Measurements from ENCODE around the gene IL24.

DNA sequence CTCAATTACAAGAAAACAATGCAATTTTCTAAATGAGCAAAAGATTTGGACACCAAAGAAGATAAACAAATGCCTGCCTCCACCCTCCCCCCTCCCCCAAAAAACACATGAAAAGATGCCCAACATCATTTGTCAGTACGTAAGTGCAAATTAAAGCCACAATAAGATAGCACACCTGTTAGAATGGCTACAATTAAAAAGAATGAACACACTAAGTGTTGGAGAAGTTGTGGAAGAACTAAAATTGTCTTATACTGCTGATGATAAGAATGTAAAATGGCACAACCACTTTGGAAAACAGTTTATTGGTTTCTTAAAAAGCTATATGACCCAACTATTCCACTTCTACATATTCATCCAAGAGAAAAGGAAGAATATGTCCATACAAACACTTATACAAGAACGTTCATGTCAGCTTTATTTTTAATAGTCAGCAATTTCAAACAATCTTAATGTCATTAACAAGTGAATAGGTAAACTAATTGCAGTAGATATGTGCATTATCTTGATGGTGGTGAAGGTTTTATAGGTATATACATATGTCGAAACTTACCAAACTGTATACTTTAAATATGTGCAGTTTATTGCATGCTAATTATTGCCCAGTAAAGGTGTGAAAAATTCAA lies 21.4 kb upstream of the IL24 start:
- TF ChIP-seq, protein P1, sequence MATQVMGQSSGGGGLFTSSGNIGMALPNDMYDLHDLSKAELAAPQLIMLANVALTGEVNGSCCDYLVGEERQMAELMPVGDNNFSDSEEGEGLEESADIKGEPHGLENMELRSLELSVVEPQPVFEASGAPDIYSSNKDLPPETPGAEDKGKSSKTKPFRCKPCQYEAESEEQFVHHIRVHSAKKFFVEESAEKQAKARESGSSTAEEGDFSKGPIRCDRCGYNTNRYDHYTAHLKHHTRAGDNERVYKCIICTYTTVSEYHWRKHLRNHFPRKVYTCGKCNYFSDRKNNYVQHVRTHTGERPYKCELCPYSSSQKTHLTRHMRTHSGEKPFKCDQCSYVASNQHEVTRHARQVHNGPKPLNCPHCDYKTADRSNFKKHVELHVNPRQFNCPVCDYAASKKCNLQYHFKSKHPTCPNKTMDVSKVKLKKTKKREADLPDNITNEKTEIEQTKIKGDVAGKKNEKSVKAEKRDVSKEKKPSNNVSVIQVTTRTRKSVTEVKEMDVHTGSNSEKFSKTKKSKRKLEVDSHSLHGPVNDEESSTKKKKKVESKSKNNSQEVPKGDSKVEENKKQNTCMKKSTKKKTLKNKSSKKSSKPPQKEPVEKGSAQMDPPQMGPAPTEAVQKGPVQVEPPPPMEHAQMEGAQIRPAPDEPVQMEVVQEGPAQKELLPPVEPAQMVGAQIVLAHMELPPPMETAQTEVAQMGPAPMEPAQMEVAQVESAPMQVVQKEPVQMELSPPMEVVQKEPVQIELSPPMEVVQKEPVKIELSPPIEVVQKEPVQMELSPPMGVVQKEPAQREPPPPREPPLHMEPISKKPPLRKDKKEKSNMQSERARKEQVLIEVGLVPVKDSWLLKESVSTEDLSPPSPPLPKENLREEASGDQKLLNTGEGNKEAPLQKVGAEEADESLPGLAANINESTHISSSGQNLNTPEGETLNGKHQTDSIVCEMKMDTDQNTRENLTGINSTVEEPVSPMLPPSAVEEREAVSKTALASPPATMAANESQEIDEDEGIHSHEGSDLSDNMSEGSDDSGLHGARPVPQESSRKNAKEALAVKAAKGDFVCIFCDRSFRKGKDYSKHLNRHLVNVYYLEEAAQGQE (IDR thresholded peaks at IDR 0.05; ENCODE audit: low read depth, low read length) = no peak
- TF ChIP-seq, protein P2, sequence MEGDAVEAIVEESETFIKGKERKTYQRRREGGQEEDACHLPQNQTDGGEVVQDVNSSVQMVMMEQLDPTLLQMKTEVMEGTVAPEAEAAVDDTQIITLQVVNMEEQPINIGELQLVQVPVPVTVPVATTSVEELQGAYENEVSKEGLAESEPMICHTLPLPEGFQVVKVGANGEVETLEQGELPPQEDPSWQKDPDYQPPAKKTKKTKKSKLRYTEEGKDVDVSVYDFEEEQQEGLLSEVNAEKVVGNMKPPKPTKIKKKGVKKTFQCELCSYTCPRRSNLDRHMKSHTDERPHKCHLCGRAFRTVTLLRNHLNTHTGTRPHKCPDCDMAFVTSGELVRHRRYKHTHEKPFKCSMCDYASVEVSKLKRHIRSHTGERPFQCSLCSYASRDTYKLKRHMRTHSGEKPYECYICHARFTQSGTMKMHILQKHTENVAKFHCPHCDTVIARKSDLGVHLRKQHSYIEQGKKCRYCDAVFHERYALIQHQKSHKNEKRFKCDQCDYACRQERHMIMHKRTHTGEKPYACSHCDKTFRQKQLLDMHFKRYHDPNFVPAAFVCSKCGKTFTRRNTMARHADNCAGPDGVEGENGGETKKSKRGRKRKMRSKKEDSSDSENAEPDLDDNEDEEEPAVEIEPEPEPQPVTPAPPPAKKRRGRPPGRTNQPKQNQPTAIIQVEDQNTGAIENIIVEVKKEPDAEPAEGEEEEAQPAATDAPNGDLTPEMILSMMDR (IDR thresholded peaks at IDR 0.05) = no peak
- no peak for TF ChIP-seq POLR2AphosphoS5 (IDR thresholded peaks at IDR 0.05; ENCODE audit: low read depth, low read length)
- TF ChIP-seq, protein P3, sequence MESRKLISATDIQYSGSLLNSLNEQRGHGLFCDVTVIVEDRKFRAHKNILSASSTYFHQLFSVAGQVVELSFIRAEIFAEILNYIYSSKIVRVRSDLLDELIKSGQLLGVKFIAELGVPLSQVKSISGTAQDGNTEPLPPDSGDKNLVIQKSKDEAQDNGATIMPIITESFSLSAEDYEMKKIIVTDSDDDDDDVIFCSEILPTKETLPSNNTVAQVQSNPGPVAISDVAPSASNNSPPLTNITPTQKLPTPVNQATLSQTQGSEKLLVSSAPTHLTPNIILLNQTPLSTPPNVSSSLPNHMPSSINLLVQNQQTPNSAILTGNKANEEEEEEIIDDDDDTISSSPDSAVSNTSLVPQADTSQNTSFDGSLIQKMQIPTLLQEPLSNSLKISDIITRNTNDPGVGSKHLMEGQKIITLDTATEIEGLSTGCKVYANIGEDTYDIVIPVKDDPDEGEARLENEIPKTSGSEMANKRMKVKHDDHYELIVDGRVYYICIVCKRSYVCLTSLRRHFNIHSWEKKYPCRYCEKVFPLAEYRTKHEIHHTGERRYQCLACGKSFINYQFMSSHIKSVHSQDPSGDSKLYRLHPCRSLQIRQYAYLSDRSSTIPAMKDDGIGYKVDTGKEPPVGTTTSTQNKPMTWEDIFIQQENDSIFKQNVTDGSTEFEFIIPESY (IDR thresholded peaks at IDR 0.05; ENCODE audit: borderline replicate concordance, low read depth) = no peak
- no peak for TF ChIP-seq FOXM1 (IDR thresholded peaks at IDR 0.05; ENCODE audit: low read depth)
- TF ChIP-seq MEF2A (IDR thresholded peaks at IDR 0.05; ENCODE audit: borderline replicate concordance, low read depth) = no peak
- TF ChIP-seq EP300 (IDR thresholded peaks at IDR 0.05; ENCODE audit: borderline replicate concordance in 1 of 2, low read depth in 1 of 2, low read length in 1 of 2) = no peak

Measured in SK-N-SH (cell line).